ENCODE measurements around the gene GABRE.

Gene GABRE, protein sequence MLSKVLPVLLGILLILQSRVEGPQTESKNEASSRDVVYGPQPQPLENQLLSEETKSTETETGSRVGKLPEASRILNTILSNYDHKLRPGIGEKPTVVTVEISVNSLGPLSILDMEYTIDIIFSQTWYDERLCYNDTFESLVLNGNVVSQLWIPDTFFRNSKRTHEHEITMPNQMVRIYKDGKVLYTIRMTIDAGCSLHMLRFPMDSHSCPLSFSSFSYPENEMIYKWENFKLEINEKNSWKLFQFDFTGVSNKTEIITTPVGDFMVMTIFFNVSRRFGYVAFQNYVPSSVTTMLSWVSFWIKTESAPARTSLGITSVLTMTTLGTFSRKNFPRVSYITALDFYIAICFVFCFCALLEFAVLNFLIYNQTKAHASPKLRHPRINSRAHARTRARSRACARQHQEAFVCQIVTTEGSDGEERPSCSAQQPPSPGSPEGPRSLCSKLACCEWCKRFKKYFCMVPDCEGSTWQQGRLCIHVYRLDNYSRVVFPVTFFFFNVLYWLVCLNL

DNA sequence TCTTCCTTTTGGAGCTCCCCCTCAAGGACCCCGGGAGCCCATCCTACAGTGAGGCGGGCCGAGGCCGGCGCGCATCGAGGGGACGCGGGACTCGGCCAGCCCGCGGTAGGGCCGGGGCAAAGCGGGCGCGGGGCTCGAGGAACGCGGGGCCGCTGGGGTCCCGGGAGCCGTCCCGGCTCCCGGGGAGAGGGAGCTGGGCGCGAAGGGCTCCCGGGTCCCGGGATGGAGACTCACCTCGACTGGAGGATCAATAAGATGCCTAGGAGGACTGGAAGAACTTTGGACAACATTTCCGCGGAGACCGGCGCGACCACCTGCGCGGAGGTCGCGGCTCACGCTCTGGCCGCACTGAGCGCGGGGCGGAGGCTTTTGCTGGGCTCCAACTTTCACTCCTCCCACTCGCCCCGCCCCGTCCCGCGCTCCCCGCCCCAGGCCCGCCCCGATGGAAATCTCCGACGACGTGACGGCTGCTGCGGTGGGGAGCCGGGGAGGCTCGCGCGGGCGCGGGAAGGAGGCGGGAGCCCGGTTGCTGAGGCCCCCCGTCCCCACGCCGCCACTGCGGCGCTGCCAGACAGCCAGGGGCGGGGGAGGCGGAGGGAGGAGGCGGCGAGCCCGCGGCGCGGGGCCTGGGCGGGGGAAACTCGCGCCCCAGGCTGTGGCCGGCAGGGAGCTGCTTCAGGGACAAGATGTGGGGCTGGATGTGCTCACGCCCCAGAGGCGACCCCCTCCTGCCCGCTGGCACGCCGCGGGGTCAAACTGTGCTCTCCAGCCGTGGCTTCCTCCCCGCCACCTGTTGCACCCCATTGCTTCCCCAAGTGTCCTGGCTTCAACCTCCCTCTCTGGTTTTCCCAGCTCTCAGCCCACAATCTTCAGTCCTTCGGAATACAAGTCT lies at the start of gene GABRE:
Gene GABRE, minus strand, starts transcription at position 341 of the 892 bp plus-strand sequence. Its CDS starts 51 bp downstream, at position 290.
- DNase-seq (ENCODE audit: low read depth, low spot score), result no peak

- no peak for DNase-seq (ENCODE audit: low read depth, low spot score)
These were observed 46.4 kb upstream of the GABRE start for GRCh38 chrX:152020888-152021287.

DNA sequence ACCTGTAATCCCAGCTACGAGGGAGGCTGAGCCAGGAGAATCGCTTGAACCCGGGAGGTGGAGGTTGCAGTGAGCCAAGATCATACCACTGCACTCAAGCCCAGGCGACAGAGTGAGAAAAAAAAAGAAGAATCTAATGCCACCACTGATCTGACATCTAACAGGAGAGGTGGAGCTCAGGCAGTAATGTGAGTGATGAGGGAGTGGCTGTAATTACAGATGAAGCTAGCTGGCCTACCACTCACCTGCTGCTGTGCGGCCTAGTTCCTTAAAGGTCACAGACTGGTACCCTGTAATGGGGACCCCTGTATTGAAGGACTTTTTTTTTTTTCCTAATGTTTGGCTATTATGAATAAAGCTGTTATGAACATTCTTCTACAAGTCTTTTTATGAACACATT lies 25.3 kb upstream of the GABRE start:
- no peak for DNase-seq (ENCODE audit: low read depth, low spot score)

- no peak for DNase-seq (ENCODE audit: low read depth, low spot score)
These were observed 23.1 kb upstream of the GABRE start for GRCh38 chrX:151997539-151997938.

- DNase-seq (ENCODE audit: low read depth, low spot score), result no peak
These were observed 21.9 kb upstream of the GABRE start for GRCh38 chrX:151996347-151996746.

- DNase-seq (ENCODE audit: low read depth, low spot score), result no peak
These were observed 20.0 kb upstream of the GABRE start for GRCh38 chrX:151994476-151994875.

- no peak for DNase-seq (ENCODE audit: low read depth, low spot score)
These were observed 14.3 kb upstream of the GABRE start for GRCh38 chrX:151988706-151989299.

DNA sequence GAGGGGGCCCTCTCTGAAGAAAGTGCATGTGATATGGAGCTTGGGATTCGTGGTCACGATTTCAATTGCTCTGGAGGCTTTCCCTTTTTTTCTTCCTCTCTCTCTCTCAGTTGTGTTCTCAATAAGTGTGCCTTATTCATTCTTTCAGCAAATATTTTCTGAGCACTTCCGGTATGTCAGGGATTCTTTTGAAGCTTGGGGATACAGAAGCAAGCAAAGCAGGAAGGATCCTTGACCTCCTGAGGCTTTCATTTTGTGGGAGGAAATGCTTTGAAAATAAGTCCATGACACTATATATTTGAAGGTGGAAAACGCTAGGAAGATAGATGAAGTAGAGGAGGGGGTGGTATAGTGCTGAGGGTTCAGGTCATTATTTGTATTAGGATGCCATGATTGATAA lies 12.6 kb upstream of the GABRE start:
- DNase-seq (ENCODE audit: low read depth, low spot score), result no peak

GRCh38 chrX:151985955-151986354 lies 11.5 kb upstream of the GABRE start:
- DNase-seq (ENCODE audit: low read depth, low spot score), result no peak

DNA sequence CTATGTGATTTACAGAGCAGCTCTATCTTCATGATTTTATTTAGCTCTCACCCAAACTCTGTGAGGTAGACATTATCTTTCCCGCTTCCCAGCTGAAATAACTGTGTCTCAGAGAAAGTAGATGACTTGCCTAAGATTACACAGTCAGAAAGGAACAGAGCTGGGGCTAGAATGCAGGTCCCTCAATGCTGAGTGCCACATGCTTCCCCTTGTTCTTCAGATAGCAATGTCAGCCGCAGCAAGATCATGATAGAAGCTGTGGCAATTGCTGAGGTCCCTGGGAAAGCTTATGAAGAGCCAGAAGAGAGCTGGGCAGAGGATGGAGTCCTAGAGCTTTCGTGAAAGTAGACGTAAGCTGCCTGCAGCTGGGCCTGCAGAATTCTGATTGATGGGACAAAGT lies 11.1 kb upstream of the GABRE start:
- no peak for DNase-seq (ENCODE audit: low read depth, low spot score)

- DNase-seq (ENCODE audit: low read depth, low spot score), result no peak
These were observed 10.4 kb upstream of the GABRE start for GRCh38 chrX:151984902-151985301.

GRCh38 chrX:151984328-151984727 lies 9.9 kb upstream of the GABRE start:
- DNase-seq (ENCODE audit: low read depth, low spot score), result no peak

GRCh38 chrX:151983186-151983585 lies 8.7 kb upstream of the GABRE start:
- no peak for DNase-seq (ENCODE audit: low read depth, low spot score)

- no peak for DNase-seq (ENCODE audit: low read depth, low spot score)
These were observed 7.7 kb upstream of the GABRE start for GRCh38 chrX:151982222-151982621.

DNA sequence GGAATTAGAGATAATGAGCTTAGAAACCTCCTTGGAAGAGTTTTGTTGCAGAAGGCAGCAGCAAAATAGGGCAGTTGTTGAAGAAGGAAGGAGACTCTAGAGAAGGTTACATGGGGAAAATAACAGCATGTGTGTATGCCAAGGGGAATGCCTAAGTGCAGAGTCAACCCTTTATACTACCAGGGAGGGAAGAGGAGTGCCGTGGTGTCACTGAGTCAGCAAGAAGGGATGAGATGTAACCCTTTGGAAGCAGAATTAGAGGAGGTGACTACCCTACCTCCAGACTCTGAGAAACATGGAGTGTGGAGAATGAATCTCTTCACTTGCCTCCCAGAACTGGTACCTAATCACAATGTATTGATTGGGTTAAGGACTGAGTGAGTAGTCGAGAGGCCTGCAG lies 6.7 kb upstream of the GABRE start:
- DNase-seq (ENCODE audit: low read depth, low spot score), result no peak

DNA sequence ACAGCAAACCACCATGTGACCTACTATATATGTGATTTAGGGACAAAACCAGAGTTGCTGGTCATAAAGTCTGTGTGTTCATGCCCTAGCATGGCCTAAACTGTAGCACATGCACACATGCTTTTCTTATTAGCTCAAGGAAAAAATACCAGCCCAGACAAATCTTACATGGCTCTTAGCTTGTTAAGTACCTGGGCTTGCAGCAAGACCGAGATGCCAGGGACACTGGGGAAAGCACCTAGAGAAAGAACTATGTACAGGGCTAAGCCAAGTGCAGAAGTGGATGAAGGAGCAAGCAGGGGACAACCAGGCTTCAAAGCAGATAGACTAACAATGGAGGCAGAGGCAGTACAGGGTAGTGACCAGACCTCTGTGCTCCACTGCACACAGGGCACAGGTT lies 3.4 kb upstream of the GABRE start:
- DNase-seq (ENCODE audit: low read depth, low spot score), result no peak

DNA sequence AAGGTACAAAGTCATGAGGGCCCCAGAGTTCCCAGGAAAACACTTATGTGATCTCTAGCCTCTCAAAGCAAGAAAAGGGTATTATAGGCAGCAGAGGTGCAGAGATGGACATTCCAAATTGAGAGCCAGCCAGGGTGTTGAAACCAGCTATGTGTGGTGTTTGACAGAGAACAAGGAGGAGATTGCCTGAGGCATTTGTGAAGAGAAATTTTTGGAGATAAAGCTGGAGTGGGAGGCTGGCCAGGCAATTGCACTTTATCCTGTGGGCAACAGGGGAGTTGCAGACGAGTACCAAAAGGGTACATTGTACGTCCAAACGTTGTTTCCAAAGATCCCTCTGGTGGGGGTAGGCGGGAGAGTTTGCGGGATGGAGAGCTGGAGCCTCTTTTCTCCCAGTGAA lies 2.5 kb upstream of the GABRE start:
- DNase-seq (ENCODE audit: low read depth, low spot score), result no peak

GRCh38 chrX:151975736-151976275 lies 1.3 kb upstream of the GABRE start:
- DNase-seq (ENCODE audit: low read depth, low spot score), result no peak

DNA sequence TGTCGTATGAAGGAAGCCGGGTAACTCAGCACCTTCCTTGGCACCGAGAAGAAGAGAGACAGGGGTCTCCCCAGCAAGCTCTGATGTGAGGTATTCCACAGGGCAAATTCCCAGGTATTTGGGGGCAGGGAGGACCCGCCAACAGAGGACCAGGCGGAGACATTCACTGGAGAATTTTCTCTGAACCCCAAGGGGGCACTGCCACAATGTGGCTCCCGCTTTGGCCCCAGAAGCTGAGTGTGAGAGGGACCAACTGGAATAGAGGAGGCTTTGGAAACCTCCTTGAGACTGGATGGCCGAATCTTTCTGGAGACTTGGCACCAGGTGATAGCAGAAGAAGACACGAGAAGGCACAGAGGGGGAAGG lies 735 bp upstream of the GABRE start:
- no peak for DNase-seq (ENCODE audit: low read depth, low spot score)

DNA sequence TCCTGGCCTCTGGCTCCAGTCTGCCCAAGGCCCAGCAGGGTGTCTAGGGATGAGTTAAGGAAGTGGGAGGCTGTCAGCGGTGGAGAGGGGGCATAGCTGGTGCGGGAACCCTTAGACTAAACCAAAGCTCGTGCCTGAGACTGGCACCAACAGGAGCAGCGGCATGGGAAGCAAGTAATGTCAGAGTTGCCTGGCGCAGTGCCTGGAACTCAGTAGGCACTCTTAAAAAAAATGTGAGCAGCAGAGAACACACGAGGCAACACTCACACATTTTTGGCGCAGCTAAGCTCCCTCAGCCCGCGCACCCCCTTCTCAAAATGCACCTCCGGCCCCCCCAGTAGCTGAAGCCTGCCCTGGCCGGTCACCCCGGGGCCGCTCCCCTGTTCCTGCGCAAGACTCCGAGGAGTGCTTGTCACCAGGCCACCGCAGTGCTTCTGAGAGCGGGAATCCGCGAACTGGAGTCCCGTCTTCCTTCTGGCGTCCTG lies 583 bp downstream of the GABRE start:
- DNase-seq (ENCODE audit: low read depth, low spot score), result no peak

DNA sequence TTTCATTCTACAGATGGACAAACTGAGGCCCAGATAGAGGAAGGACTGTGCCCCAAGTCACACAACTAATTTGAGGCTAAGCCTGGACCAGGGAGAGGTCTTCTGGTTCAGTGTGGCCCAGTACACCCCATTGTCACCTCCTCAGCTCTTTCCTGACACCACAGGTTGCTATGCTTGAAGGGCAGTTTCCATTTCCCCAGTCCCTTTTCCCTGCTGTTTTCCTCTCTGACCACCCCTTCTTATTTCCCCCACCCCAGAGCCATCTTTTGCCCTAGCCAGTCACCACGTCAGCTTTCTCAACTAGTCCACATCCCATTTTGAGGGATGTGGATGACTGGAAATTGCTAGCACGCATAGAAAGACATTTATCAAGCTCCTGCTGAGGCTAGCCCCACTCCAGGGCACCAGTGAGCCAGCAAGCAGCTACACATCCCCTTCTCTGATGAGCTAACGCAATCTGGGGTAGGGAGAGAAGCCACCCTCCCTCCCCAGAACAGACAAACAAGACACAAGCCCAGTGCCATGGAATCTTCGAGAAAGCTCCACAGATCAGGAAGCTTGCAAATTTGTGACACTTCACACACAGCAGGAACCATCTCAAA lies 1.3 kb downstream of the GABRE start:
- no peak for DNase-seq (ENCODE audit: low read depth, low spot score)
